Liver (tissue), 9 donors: Measurements from ENCODE around the gene TRHDE. TPM values are rescaled to one million over a fixed set of nuclear protein-coding genes. Genes with fewer than 3 reads are reported as not detected.

ENCODE experiments used
- DNase-seq: peaks from one replicate; pipeline ENCODE4 v3.0.0-alpha.2; 2017; ENCODE audit warnings: low spot score
- H3K27ac ChIP-seq, 2 donors: one replicate each; pipeline ENCODE4 v1.7.0; 2013; ENCODE audit warnings: inconsistent platforms in 2 of 2, low read length in 2 of 2, control low read depth in 1 of 2, low read depth in 1 of 2, mild to moderate bottlenecking in 1 of 2
- H3K27me3 ChIP-seq, 4 donors: one replicate each; pipeline versions ENCODE4 v1.6.1 to v1.7.0; 2013; ENCODE audit warnings: low read length in 3 of 4, inconsistent platforms in 1 of 4, mild to moderate bottlenecking in 1 of 4, moderate library complexity in 1 of 4; ENCODE audit not compliant: control insufficient read depth in 4 of 4, insufficient read depth in 4 of 4
- H3K36me3 ChIP-seq, 4 donors: one replicate each; pipeline versions ENCODE4 v1.6.1 to v1.7.0; 2013; ENCODE audit warnings: low read length in 3 of 4, mild to moderate bottlenecking in 3 of 4, low read depth in 1 of 4, moderate library complexity in 1 of 4; ENCODE audit not compliant: control insufficient read depth in 4 of 4, insufficient read depth in 3 of 4
- H3K4me1 ChIP-seq, 4 donors: one replicate each; pipeline versions ENCODE4 v1.6.1 to v1.7.0; 2013; ENCODE audit warnings: low read length in 3 of 4, mild to moderate bottlenecking in 3 of 4, moderate library complexity in 1 of 4; ENCODE audit not compliant: control insufficient read depth in 4 of 4, insufficient read depth in 4 of 4
- H3K4me3 ChIP-seq, 3 donors: one replicate each; pipeline versions ENCODE4 v1.6.1 to v1.7.0; 2013; ENCODE audit warnings: low read length in 3 of 3, control low read depth in 1 of 3, low read depth in 1 of 3, mild to moderate bottlenecking in 1 of 3
- H3K9ac ChIP-seq, 2 donors: one replicate each; pipeline ENCODE4 v1.7.0; 2013; ENCODE audit warnings: low read length in 2 of 2, mild to moderate bottlenecking in 2 of 2, moderate library complexity in 2 of 2, control low read depth in 1 of 2, low read depth in 1 of 2
- H3K9me3 ChIP-seq, 4 donors: one replicate each; pipeline versions ENCODE4 v1.6.1 to v1.7.0; 2013; ENCODE audit warnings: low read length in 3 of 4; ENCODE audit not compliant: control insufficient read depth in 4 of 4
- CTCF ChIP-seq: fragments of 150-350 bp; IDR thresholded peaks from 2 replicates; pipeline ENCODE4 v1.5.1; 2017; ENCODE audit warnings: improper control_type of control experiment, low read depth, low read length; ENCODE audit not compliant: missing input control
- EGR1 ChIP-seq, 2 donors: IDR thresholded peaks; 2 replicates each; pipeline ENCODE4 v1.6.1; 2016 to 2018; ENCODE audit warnings: antibody characterized with exemption in 2 of 2, low read depth in 2 of 2
- FOXA1 ChIP-seq: IDR thresholded peaks from 2 replicates; pipeline ENCODE4 v1.6.1; 2016; ENCODE audit warnings: antibody characterized with exemption
- FOXA2 ChIP-seq: IDR thresholded peaks from 2 replicates; pipeline ENCODE4 v1.6.1; 2016; ENCODE audit warnings: antibody characterized with exemption
- GABPA ChIP-seq, 2 donors: IDR thresholded peaks in 1 of 2; conservative IDR thresholded peaks in 1 of 2; 2 replicates each; pipeline ENCODE4 v1.6.1; 2016; ENCODE audit warnings: antibody characterized with exemption in 2 of 2, mild to moderate bottlenecking in 1 of 2, moderate library complexity in 1 of 2
- HNF4A ChIP-seq, 2 donors: conservative IDR thresholded peaks; 2 replicates each; pipeline ENCODE4 v1.6.1; 2016; ENCODE audit warnings: antibody characterized with exemption in 2 of 2, mild to moderate bottlenecking in 2 of 2
- HNF4G ChIP-seq: IDR thresholded peaks from 2 replicates; pipeline ENCODE4 v1.6.1; 2016; ENCODE audit warnings: antibody characterized with exemption
- JUND ChIP-seq, 2 donors: IDR thresholded peaks; 2 replicates each; pipeline ENCODE4 v1.6.1; 2016; ENCODE audit warnings: antibody characterized with exemption in 2 of 2
- NR2F2 ChIP-seq: IDR thresholded peaks from 2 replicates; pipeline ENCODE4 v1.6.1; 2016; ENCODE audit warnings: antibody characterized with exemption
- RAD21 ChIP-seq, 2 donors: IDR thresholded peaks; 2 replicates each; pipeline ENCODE4 v1.6.1; 2016; ENCODE audit warnings: antibody characterized with exemption in 2 of 2, mild to moderate bottlenecking in 2 of 2
- RXRA ChIP-seq, 2 donors: IDR thresholded peaks; 2 replicates each; pipeline ENCODE4 v1.6.1; 2017 to 2018; ENCODE audit warnings: antibody characterized with exemption in 2 of 2, mild to moderate bottlenecking in 1 of 2
- SP1 ChIP-seq: IDR thresholded peaks from 2 replicates; pipeline ENCODE4 v1.6.1; 2018; ENCODE audit warnings: antibody characterized with exemption, mild to moderate bottlenecking
- TAF1 ChIP-seq: conservative IDR thresholded peaks from 2 replicates; pipeline ENCODE4 v1.6.1; 2016; ENCODE audit warnings: antibody characterized with exemption, mild to moderate bottlenecking
- YY1 ChIP-seq: IDR thresholded peaks from 2 replicates; pipeline ENCODE4 v1.6.1; 2016; ENCODE audit warnings: antibody characterized with exemption, mild to moderate bottlenecking
- ZBTB33 ChIP-seq: IDR thresholded peaks from 2 replicates; pipeline ENCODE4 v1.6.1; 2016; ENCODE audit warnings: antibody characterized with exemption
- WGBS: extraction: QIAGEN DNeasy Blood & Tissue Kit; methylation state at CpG from one replicate; pipeline ENCODE4 v1.1.7; 2013; 5-methylcytosine and 5-hydroxymethylcytosine counted together
- polyA plus RNA-seq, 2 donors: library from polyadenylated mRNA; stranded (reverse) in 1 of 2; unstranded in 1 of 2; fragments of 200-250 nt in 1 of 2; fragments of >200 nt in 1 of 2; fragmentation: Nextera tagmentation in 1 of 2; extraction: Ambion mirVana in 1 of 2; gene quantifications; one replicate each; pipeline versions ENCODE4 v1.2.1 to v1.2.3, GENCODE V29; 2013 to 2015
- total RNA-seq, 2 donors: library from RNA; depleted of rRNA; stranded (reverse); fragments of >200 nt; gene quantifications; one replicate each; pipeline ENCODE4 v1.2.3, GENCODE V29; 2014
- TF ChIP-seq, protein P1 (sequence below): IDR thresholded peaks from 2 replicates; pipeline ENCODE4 v1.6.1; 2016; ENCODE audit warnings: antibody characterized with exemption
- TF ChIP-seq, protein P2 (sequence below): IDR thresholded peaks from 2 replicates; pipeline ENCODE4 v1.6.1; 2016; ENCODE audit warnings: antibody characterized with exemption
- donor health status: healthy.
- donor health status: healthy.
- donor health status: healthy.
- donor health status: healthy.
- donor health status: healthy.

TRHDE gene
- total and polyA plus RNA-seq, 4 donors: 0.05 to 0.17 (median 0.14) TPM; not detected in 1

- no peak for TF ChIP-seq CTCF
- TF ChIP-seq SP1: no peak
- no peak for TF ChIP-seq HNF4G
Measured at GRCh38 chr12:72295101-72295500, 22.9 kb downstream of the TRHDE start (continued).

- Histone ChIP-seq H3K4me1 (no peaks in the 10 kb centered on the region), H3K4me3 (no peak overlapping the region), H3K9me3 (no peaks in the 10 kb centered on the region), H3K27me3 (no peaks in the 10 kb centered on the region), H3K27ac (no peak overlapping the region), H3K9ac (no peak overlapping the region), H3K36me3 (no peaks in the 10 kb centered on the region)
- 83% methylated on average over 2 of the region's 2 CpGs for whole genome bisulfite sequencing
- TF ChIP-seq, protein P1, sequence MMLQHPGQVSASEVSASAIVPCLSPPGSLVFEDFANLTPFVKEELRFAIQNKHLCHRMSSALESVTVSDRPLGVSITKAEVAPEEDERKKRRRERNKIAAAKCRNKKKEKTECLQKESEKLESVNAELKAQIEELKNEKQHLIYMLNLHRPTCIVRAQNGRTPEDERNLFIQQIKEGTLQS: no peak
- TF ChIP-seq EGR1 (IDR thresholded peaks at IDR 0.05; ENCODE audit: low read depth in 2 of 2) (no peak), CTCF (no peak), HNF4G (no peak), HNF4A (conservative IDR thresholded peaks at IDR 0.05) (no peak), ZBTB33 (no peak), SP1 (no peak), YY1 (no peak), FOXA2 (no peak), NR2F2 (no peak), RAD21 (IDR thresholded peaks at IDR 0.05) (no peak), FOXA1 (no peak), TAF1 (no peak), RXRA (IDR thresholded peaks at IDR 0.05) (no peak), GABPA (IDR thresholded peaks at IDR 0.05 in 1 of 2, conservative IDR thresholded peaks at IDR 0.05 in 1 of 2) (no peak), JUND (IDR thresholded peaks at IDR 0.05) (no peak)
- TF ChIP-seq, protein P2, sequence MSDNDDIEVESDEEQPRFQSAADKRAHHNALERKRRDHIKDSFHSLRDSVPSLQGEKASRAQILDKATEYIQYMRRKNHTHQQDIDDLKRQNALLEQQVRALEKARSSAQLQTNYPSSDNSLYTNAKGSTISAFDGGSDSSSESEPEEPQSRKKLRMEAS: no peak
- DNase-seq: no peak
Measured at GRCh38 chr12:72295744-72296143, 23.6 kb downstream of the TRHDE start.
